Body of pancreas (tissue), 4 donors: ENCODE results near the gene PDE4D.

Source experiments
- CTCF ChIP-seq, 7 experiments: fragments of 450-650 bp in 4 of 7; fragments of 200-600 bp in 3 of 7; sonication (generic) in 3 of 7; IDR thresholded peaks; one replicate each; pipeline ENCODE4 v1.5.1; 2016 to 2019; ENCODE audit warnings: antibody characterized with exemption in 7 of 7
- POLR2A ChIP-seq, 3 donors: fragments of 450-650 bp; IDR thresholded peaks; one replicate each; pipeline ENCODE4 v1.6.1; 2016; ENCODE audit warnings: antibody characterized with exemption in 3 of 3, mild to moderate bottlenecking in 2 of 3

- no peak for TF ChIP-seq POLR2A (IDR thresholded peaks at IDR 0.05)
- no peak for TF ChIP-seq CTCF (IDR thresholded peaks at IDR 0.05)
Observed at GRCh38 chr5:59661311-59661710, 232.2 kb downstream of the PDE4D start.
